ENCODE data around the gene NRG3. TPM values are rescaled to one million over a fixed set of nuclear protein-coding genes. Genes with fewer than 3 reads are reported as not detected.

NRG3 gene
- total RNA-seq, 1 experiment from 2014 or later: not detected

- no TSS peak for BruUV-seq (replicated peaks)
- CTCF ChIA-PET: no interaction called here
These were observed 577.7 kb downstream of the NRG3 start for GRCh38 chr10:82452676-82453075.

More at GRCh38 chr10:82452676-82453075, 577.7 kb downstream of the NRG3 start:
- H3K27me3 ChIP-seq (ENCODE audit: insufficient read depth, low read length): no peaks in the 10 kb centered on the region
- ChIA-PET RAD21 (ENCODE audit: low non-redundant PET in 1 of 2, low total read pairs in 2 of 2, uncharacterized antibody in 2 of 2, unreplicated experiment in 2 of 2) (no interaction called here), POLR2A (no interaction called here)
- H3K27ac ChIP-seq (ENCODE audit: low read depth, low read length): no peak overlapping the region
- H3K9me2 ChIP-seq (ENCODE audit: insufficient read depth): no peaks in the 10 kb centered on the region
- TF ChIP-seq POLR2AphosphoS5 (IDR thresholded peaks at IDR 0.05; ENCODE audit: low read depth, low read length) (no peak), YY1 (IDR thresholded peaks at IDR 0.05; ENCODE audit: extremely low read depth, insufficient replicate concordance, low read depth, low read length) (no peak), ZNF274 (IDR thresholded peaks at IDR 0.05; ENCODE audit: low read depth, low read length) (no peak), SP1 (IDR thresholded peaks at IDR 0.05; ENCODE audit: low read depth) (no peak), EZH2phosphoT487 (IDR thresholded peaks at IDR 0.05; ENCODE audit: borderline replicate concordance) (no peak), ELF1 (IDR thresholded peaks at IDR 0.05; ENCODE audit: borderline replicate concordance, low read depth) (no peak), MAX (IDR thresholded peaks at IDR 0.05) (no peak), ZFX (IDR thresholded peaks at IDR 0.05) (no peak), EZH2 (IDR thresholded peaks at IDR 0.05) (no peak), POLR2A (IDR thresholded peaks at IDR 0.05; ENCODE audit: borderline replicate concordance, extremely low read depth, insufficient read depth, insufficient read length) (no peak), FOSL1 (IDR thresholded peaks at IDR 0.05; ENCODE audit: low read depth) (no peak)
- TF ChIP-seq, protein P1, sequence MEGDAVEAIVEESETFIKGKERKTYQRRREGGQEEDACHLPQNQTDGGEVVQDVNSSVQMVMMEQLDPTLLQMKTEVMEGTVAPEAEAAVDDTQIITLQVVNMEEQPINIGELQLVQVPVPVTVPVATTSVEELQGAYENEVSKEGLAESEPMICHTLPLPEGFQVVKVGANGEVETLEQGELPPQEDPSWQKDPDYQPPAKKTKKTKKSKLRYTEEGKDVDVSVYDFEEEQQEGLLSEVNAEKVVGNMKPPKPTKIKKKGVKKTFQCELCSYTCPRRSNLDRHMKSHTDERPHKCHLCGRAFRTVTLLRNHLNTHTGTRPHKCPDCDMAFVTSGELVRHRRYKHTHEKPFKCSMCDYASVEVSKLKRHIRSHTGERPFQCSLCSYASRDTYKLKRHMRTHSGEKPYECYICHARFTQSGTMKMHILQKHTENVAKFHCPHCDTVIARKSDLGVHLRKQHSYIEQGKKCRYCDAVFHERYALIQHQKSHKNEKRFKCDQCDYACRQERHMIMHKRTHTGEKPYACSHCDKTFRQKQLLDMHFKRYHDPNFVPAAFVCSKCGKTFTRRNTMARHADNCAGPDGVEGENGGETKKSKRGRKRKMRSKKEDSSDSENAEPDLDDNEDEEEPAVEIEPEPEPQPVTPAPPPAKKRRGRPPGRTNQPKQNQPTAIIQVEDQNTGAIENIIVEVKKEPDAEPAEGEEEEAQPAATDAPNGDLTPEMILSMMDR (IDR thresholded peaks at IDR 0.05 in 2 of 3, conservative IDR thresholded peaks at IDR 0.05 in 1 of 3; ENCODE audit: borderline replicate concordance in 1 of 3, insufficient read depth in 1 of 3, low read depth in 2 of 3, low read length in 2 of 3): no peak
- TF ChIP-seq, protein P2, sequence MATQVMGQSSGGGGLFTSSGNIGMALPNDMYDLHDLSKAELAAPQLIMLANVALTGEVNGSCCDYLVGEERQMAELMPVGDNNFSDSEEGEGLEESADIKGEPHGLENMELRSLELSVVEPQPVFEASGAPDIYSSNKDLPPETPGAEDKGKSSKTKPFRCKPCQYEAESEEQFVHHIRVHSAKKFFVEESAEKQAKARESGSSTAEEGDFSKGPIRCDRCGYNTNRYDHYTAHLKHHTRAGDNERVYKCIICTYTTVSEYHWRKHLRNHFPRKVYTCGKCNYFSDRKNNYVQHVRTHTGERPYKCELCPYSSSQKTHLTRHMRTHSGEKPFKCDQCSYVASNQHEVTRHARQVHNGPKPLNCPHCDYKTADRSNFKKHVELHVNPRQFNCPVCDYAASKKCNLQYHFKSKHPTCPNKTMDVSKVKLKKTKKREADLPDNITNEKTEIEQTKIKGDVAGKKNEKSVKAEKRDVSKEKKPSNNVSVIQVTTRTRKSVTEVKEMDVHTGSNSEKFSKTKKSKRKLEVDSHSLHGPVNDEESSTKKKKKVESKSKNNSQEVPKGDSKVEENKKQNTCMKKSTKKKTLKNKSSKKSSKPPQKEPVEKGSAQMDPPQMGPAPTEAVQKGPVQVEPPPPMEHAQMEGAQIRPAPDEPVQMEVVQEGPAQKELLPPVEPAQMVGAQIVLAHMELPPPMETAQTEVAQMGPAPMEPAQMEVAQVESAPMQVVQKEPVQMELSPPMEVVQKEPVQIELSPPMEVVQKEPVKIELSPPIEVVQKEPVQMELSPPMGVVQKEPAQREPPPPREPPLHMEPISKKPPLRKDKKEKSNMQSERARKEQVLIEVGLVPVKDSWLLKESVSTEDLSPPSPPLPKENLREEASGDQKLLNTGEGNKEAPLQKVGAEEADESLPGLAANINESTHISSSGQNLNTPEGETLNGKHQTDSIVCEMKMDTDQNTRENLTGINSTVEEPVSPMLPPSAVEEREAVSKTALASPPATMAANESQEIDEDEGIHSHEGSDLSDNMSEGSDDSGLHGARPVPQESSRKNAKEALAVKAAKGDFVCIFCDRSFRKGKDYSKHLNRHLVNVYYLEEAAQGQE (IDR thresholded peaks at IDR 0.05; ENCODE audit: low read depth): no peak
- H3K4me2 ChIP-seq (ENCODE audit: low read length): no peak overlapping the region
- ATAC-seq (no peak), DNase-seq (ENCODE audit: low read depth, low spot score) (no peak)
- no peaks in the 10 kb centered on the region for H3K36me3 ChIP-seq (ENCODE audit: control insufficient read depth in 1 of 2, insufficient read depth in 2 of 2, low read length in 2 of 2)
- H2AFZ ChIP-seq (ENCODE audit: low read depth, low read length, poor library complexity, severe bottlenecking): no peak overlapping the region
- intact Hi-C loops (cut with micrococcal nuclease): no loop called here
- no peak overlapping the region for H3K9ac ChIP-seq (ENCODE audit: low read length)
- H3K79me2 ChIP-seq (ENCODE audit: insufficient read depth, low read length): no peaks in the 10 kb centered on the region
- H3K4me3 ChIP-seq (replicated peaks in 1 of 2; ENCODE audit: low read depth in 1 of 2, low read length in 2 of 2): no peak overlapping the region
- no peaks in the 10 kb centered on the region for H3K4me1 ChIP-seq (ENCODE audit: control insufficient read depth in 1 of 2, insufficient read depth in 2 of 2, low read length in 2 of 2)
- H4K20me1 ChIP-seq (ENCODE audit: insufficient read depth): no peaks in the 10 kb centered on the region
- H3K9me3 ChIP-seq (ENCODE audit: control insufficient read depth in 1 of 2, insufficient read depth in 1 of 2, low read depth in 1 of 2, low read length in 2 of 2): peaks cover 3 to 23% of the 10 kb centered on the region in 2 experiments; a peak in 2 of 4 replicates
